IMR-90 (cell line): ENCODE results near the gene MECR. TPM values are rescaled to one million over a fixed set of nuclear protein-coding genes. Genes with fewer than 3 reads are reported as not detected.
A peak's percentile ranks its signal among the peaks of the same experiment; 100 is the strongest.

ENCODE experiments used
- ATAC-seq: fragments of 200-7000 bp; cut with Tn5 transposase; 2 replicates; pipeline ENCODE4 v1.9.1; 2020; ENCODE audit warnings: low read depth, mild to moderate bottlenecking, moderate library complexity
- BruUV-seq: library from RNA; stranded (reverse); fragments of 400-500 nt; replicated peaks from 2 replicates; lab custom pipeline; 2021; lab: Mats Ljungman, UMichigan
- CTCF ChIA-PET: fragments of 300-600 bp; formaldehyde crosslinking; extraction: SDS; loops from one replicate; lab custom pipeline; 2021; ENCODE audit warnings: antibody characterized with exemption; lab: Yijun Ruan, JAX
- POLR2A ChIA-PET: fragments of 300-600 bp; sonication (Branson Sonifier 250); formaldehyde crosslinking; loops from one replicate; lab custom pipeline; 2022; ENCODE audit warnings: antibody characterized with exemption; ENCODE audit not compliant: unreplicated experiment; lab: Charles Lee
- DNase-seq: peaks from one replicate; pipeline ENCODE4 v3.0.0; 2013
- H2AFZ ChIP-seq: replicated peaks from 2 replicates; pipeline ENCODE3; 2013; ENCODE audit warnings: low read length, mild to moderate bottlenecking; ENCODE audit not compliant: poor library complexity
- H2AK5ac ChIP-seq: 2 replicates; pipeline ENCODE4 v1.6.1; 2013; ENCODE audit warnings: low read depth, low read length, inconsistent platforms
- H2AK9ac ChIP-seq: replicated peaks from 2 replicates; pipeline ENCODE3; 2013; ENCODE audit warnings: mild to moderate bottlenecking, low read depth, low read length, moderate library complexity; ENCODE audit not compliant: poor library complexity
- H2BK120ac ChIP-seq: 2 replicates; pipeline ENCODE4 v1.6.1; 2013; ENCODE audit warnings: low read depth, low read length, inconsistent platforms
- H2BK15ac ChIP-seq: 3 replicates; pipeline ENCODE4 v1.6.1; 2013; ENCODE audit warnings: low read depth, low read length, inconsistent platforms
- H2BK20ac ChIP-seq: 2 replicates; pipeline ENCODE4 v1.6.1; 2013; ENCODE audit warnings: low read depth, mild to moderate bottlenecking, inconsistent platforms, low read length, moderate library complexity
- H2BK5ac ChIP-seq: 2 replicates; pipeline ENCODE4 v1.6.1; 2013; ENCODE audit warnings: mild to moderate bottlenecking, low read depth, low read length, inconsistent platforms; ENCODE audit not compliant: poor library complexity, severe bottlenecking
- H3K14ac ChIP-seq: replicated peaks from 2 replicates; pipeline ENCODE4 v1.6.1; 2013; ENCODE audit warnings: low read depth, low read length, inconsistent platforms
- H3K18ac ChIP-seq: 2 replicates; pipeline ENCODE4 v1.6.1; 2013; ENCODE audit warnings: low read depth, low read length, control low read depth
- H3K23ac ChIP-seq: 2 replicates; pipeline ENCODE4 v1.6.1; 2013; ENCODE audit warnings: low read depth, low read length, inconsistent platforms
- H3K27ac ChIP-seq: 2 replicates; pipeline ENCODE4 v1.5.1; 2013; ENCODE audit warnings: mild to moderate bottlenecking, control low read depth, low read length; ENCODE audit not compliant: insufficient read depth
- H3K27me3 ChIP-seq: 2 replicates; pipeline ENCODE4 v1.6.1; 2013; ENCODE audit warnings: low read length; ENCODE audit not compliant: control insufficient read depth, insufficient read depth
- H3K36me3 ChIP-seq: 2 replicates; pipeline ENCODE4 v1.6.1; 2013; ENCODE audit warnings: low read length, mixed read lengths; ENCODE audit not compliant: control insufficient read depth, insufficient read depth
- H3K4ac ChIP-seq: 2 replicates; pipeline ENCODE4 v1.6.1; 2013; ENCODE audit warnings: low read depth, low read length, inconsistent platforms
- H3K4me1 ChIP-seq: 2 replicates; pipeline ENCODE4 v1.6.1; 2013; ENCODE audit warnings: low read length, mixed read lengths; ENCODE audit not compliant: control insufficient read depth, insufficient read depth
- H3K4me2 ChIP-seq: 2 replicates; pipeline ENCODE4 v1.6.1; 2013; ENCODE audit warnings: low read depth, mild to moderate bottlenecking, control low read depth, low read length, moderate library complexity
- H3K4me3 ChIP-seq: 2 replicates; pipeline ENCODE4 v1.5.1; 2013; ENCODE audit warnings: low read depth, mild to moderate bottlenecking, control low read depth, low read length, moderate library complexity; ENCODE audit not compliant: insufficient read depth
- H3K56ac ChIP-seq: 2 replicates; pipeline ENCODE4 v1.6.1; 2013; ENCODE audit warnings: low read length, inconsistent platforms; ENCODE audit not compliant: insufficient read depth; ENCODE audit errors: extremely low read depth
- H3K79me1 ChIP-seq, 2 experiments: 2 replicates each; pipeline ENCODE4 v1.6.1; 2013; ENCODE audit warnings: low read length in 2 of 2, inconsistent platforms in 1 of 2, low read depth in 1 of 2
- H3K9ac ChIP-seq: 2 replicates; pipeline ENCODE4 v1.6.1; 2013; ENCODE audit warnings: low read depth, low read length, control low read depth
- H3K9me1 ChIP-seq: 2 replicates; pipeline ENCODE4 v1.6.1; 2013; ENCODE audit warnings: low read length, inconsistent platforms; ENCODE audit not compliant: insufficient read depth
- H3K9me3 ChIP-seq: 2 replicates; pipeline ENCODE4 v1.6.1; 2013; ENCODE audit warnings: low read length; ENCODE audit not compliant: control insufficient read depth, insufficient read depth
- H4K20me1 ChIP-seq: 2 replicates; pipeline ENCODE4 v1.6.1; 2013; ENCODE audit warnings: low read length, inconsistent platforms; ENCODE audit not compliant: insufficient read depth
- H4K5ac ChIP-seq: 2 replicates; pipeline ENCODE4 v1.6.1; 2013; ENCODE audit warnings: mild to moderate bottlenecking, low read depth, low read length, control low read depth
- H4K8ac ChIP-seq, 2 experiments: 2 replicates each; pipeline ENCODE4 v1.6.1; 2013; ENCODE audit warnings: low read depth in 2 of 2, low read length in 2 of 2, control low read depth in 1 of 2, inconsistent platforms in 1 of 2
- H4K91ac ChIP-seq: 2 replicates; pipeline ENCODE4 v1.6.1; 2013; ENCODE audit warnings: low read depth, low read length, inconsistent platforms; ENCODE audit not compliant: insufficient read depth
- BHLHE40 ChIP-seq: fragments of 150-350 bp; IDR thresholded peaks from 2 replicates; pipeline ENCODE4 v1.6.1; 2016; ENCODE audit warnings: mild to moderate bottlenecking, low read depth, low read length
- CEBPB ChIP-seq: IDR thresholded peaks from 2 replicates; pipeline ENCODE4 v1.6.1; 2012; ENCODE audit warnings: low read depth, low read length, improper control_type of control experiment
- CHD1 ChIP-seq: IDR thresholded peaks from 2 replicates; pipeline ENCODE4 v1.6.1; 2012; ENCODE audit warnings: low read depth, low read length, improper control_type of control experiment
- CTCF ChIP-seq: conservative IDR thresholded peaks from 2 replicates; pipeline ENCODE4 v1.5.1; 2012; ENCODE audit warnings: mild to moderate bottlenecking, low read depth, low read length, improper control_type of control experiment
- ELK1 ChIP-seq: fragments of 150-350 bp; IDR thresholded peaks from 2 replicates; pipeline ENCODE4 v1.6.1; 2016; ENCODE audit warnings: low read depth, mild to moderate bottlenecking, low read length, moderate library complexity, borderline replicate concordance
- FOS ChIP-seq: fragments of 150-350 bp; IDR thresholded peaks from 2 replicates; pipeline ENCODE4 v1.6.1; 2016; ENCODE audit warnings: low read depth, low read length
- MAFK ChIP-seq: IDR thresholded peaks from 2 replicates; pipeline ENCODE4 v1.6.1; 2012; ENCODE audit warnings: low read depth, low read length, improper control_type of control experiment
- MAZ ChIP-seq: IDR thresholded peaks from 2 replicates; pipeline ENCODE4 v1.6.1; 2012; ENCODE audit warnings: low read depth, mild to moderate bottlenecking, low read length, improper control_type of control experiment, moderate library complexity, borderline replicate concordance
- MXI1 ChIP-seq: IDR thresholded peaks from 2 replicates; pipeline ENCODE4 v1.6.1; 2012; ENCODE audit warnings: low read depth, mild to moderate bottlenecking, low read length, moderate library complexity, borderline replicate concordance
- NFE2L2 ChIP-seq: fragments of 150-350 bp; IDR thresholded peaks from 2 replicates; pipeline ENCODE4 v1.6.1; 2016; ENCODE audit warnings: low read depth, mild to moderate bottlenecking, low read length
- POLR2A ChIP-seq: IDR thresholded peaks from 2 replicates; pipeline ENCODE4 v1.6.1; 2012; ENCODE audit warnings: mild to moderate bottlenecking, low read depth, low read length
- RAD21 ChIP-seq: IDR thresholded peaks from 2 replicates; pipeline ENCODE4 v1.6.1; 2012; ENCODE audit warnings: low read length, improper control_type of control experiment
- RCOR1 ChIP-seq: IDR thresholded peaks from 2 replicates; pipeline ENCODE4 v1.6.1; 2012; ENCODE audit warnings: mild to moderate bottlenecking, low read length, improper control_type of control experiment; ENCODE audit not compliant: insufficient replicate concordance
- RFX5 ChIP-seq: IDR thresholded peaks from 2 replicates; pipeline ENCODE4 v1.8.0; 2012; ENCODE audit warnings: low read depth, mild to moderate bottlenecking, low read length, moderate library complexity
- SMC3 ChIP-seq: fragments of 150-350 bp; IDR thresholded peaks from 2 replicates; pipeline ENCODE4 v1.6.1; 2016; ENCODE audit warnings: low read depth, mild to moderate bottlenecking, antibody characterized with exemption, low read length, moderate library complexity
- USF2 ChIP-seq: fragments of 150-350 bp; IDR thresholded peaks from 2 replicates; pipeline ENCODE4 v1.6.1; 2017; ENCODE audit warnings: mild to moderate bottlenecking, antibody characterized with exemption, low read length, low read depth
- WGBS, 2 experiments: methylation state at CpG; one replicate each; pipeline versions ENCODE4 v1.1.5 to v1.1.7; 2013; ENCODE audit warnings: missing lambda C conversion rate in 2 of 2; ENCODE audit not compliant: insufficient read length in 1 of 2; ENCODE audit errors: extremely low coverage in 2 of 2; 5-methylcytosine and 5-hydroxymethylcytosine counted together
- dilution Hi-C: fragments of 300-500 bp; cut with HindIII; formaldehyde crosslinking; loops from one replicate; pipeline ENCODE4 v1.14.3; 2018; ENCODE audit warnings: low sequenced_read_pairs; ENCODE audit not compliant: unreplicated experiment
- in situ Hi-C: fragments of 300-500 bp; cut with MboI; formaldehyde crosslinking; loops from 3 replicates; pipeline ENCODE4 v1.14.3; 2019; ENCODE audit warnings: low sequenced_read_pairs, inconsistent platforms, mixed read lengths
- intact Hi-C: fragments of 100-400 bp; cut with micrococcal nuclease; formaldehyde crosslinking; loops from 2 replicates; pipeline ENCODE4 v1.10.0; 2022
- polyA plus RNA-seq, 3 experiments: library from polyadenylated mRNA; depleted of rRNA; stranded (reverse); fragments of >200 nt; gene quantifications; 2 replicates each; pipeline ENCODE4 v1.2.3, GENCODE V29; 2012; ENCODE audit warnings: low replicate concordance in 1 of 3
- total RNA-seq: library from RNA; depleted of rRNA; stranded (reverse); fragments of >200 nt; gene quantifications from 2 replicates; pipeline ENCODE4 v1.2.3, GENCODE V29; 2012

Gene MECR
- total and polyA plus RNA-seq, 2 of the 4 experiments (the other 2 are of a cell fraction), result 20.3 to 24.8 TPM

GRCh38 chr1:29230204-29230552 is 556 bp downstream of the MECR start:
- 13% methylated on average over 3 of the region's 4 CpGs; no CpG with 5 or more reads in 1 of the 2 experiments for WGBS, 2 experiments
- CTCF ChIA-PET, result interaction anchor here (1.2 kb wide), 1 partner anchor 1477 kb away, joined by 3 read pairs; no protein-coding TSS in a partner anchor
- Histone ChIP-seq H3K4ac (no peak overlapping the region), H4K5ac (0 out of 2 replicates have a peak overlapping the region, but pooled peaks have one; percentile 37), H3K9me3 (no peaks in the 10 kb centered on the region), H4K91ac (no peak overlapping the region), H3K14ac (peak overlapping the region; percentile 24; the same call in 1 of the 2 replicates), H3K79me1 (peaks cover 18 to 31% of the 10 kb centered on the region in 2 experiments), H2AK5ac (no peak overlapping the region), H3K4me1 (peaks cover 2% of the 10 kb centered on the region; the same call in 1 of the 2 replicates), H3K27ac (no peak overlapping the region), H2BK120ac (no peak overlapping the region), H4K8ac (peak overlapping the region; percentile 73 to 94), H3K18ac (no peak overlapping the region), H2BK20ac (no peak overlapping the region), H3K27me3 (peaks cover 2% of the 10 kb centered on the region; the same call in 1 of the 2 replicates), H3K56ac (no peak overlapping the region), H3K36me3 (no peaks in the 10 kb centered on the region), H2BK5ac (no peak overlapping the region), H3K4me3 (peak overlapping the region; percentile 79), H3K9ac (peak overlapping the region; percentile 77), H3K9me1 (no peaks in the 10 kb centered on the region; the same call in 1 of the 2 replicates), H2AK9ac (peak overlapping the region; percentile 35), H3K4me2 (peak overlapping the region; percentile 82), H3K23ac (peak overlapping the region; percentile 39; the same call in 1 of the 2 replicates), H2AFZ (peak overlapping the region; percentile 97), H4K20me1 (no peaks in the 10 kb centered on the region; the same call in 1 of the 2 replicates), H2BK15ac (no peak overlapping the region)
- DNase-seq (no peak), ATAC-seq (no peak)
- intact Hi-C loops (no loop called here), dilution Hi-C loops (no loop called here), in situ Hi-C loops (loop anchor here (10.0 kb wide), 1 partner anchor 1485 kb away; no protein-coding TSS in a partner anchor)
- TF ChIP-seq BHLHE40 (no peak), CTCF (no peak), USF2 (no peak), MAFK (no peak), CEBPB (no peak), FOS (no peak), POLR2A (no peak), SMC3 (no peak), MAZ (no peak), RFX5 (no peak), RAD21 (no peak), CHD1 (no peak), MXI1 (no peak), ELK1 (no peak), RCOR1 (no peak), NFE2L2 (no peak)
- POLR2A ChIA-PET, result no interaction called here
- no TSS peak for BruUV-seq
